Coronary artery (tissue), 2 donors: ENCODE results near the gene RBBP6.
A peak's percentile ranks its signal among the peaks of the same experiment; 100 is the strongest.

Experiments
- DNase-seq: peaks from one replicate; pipeline ENCODE4 v3.0.0-alpha.2; 2017; ENCODE audit warnings: low spot score
- H3K27ac ChIP-seq, 2 donors: fragments of 200-600 bp; sonication (generic); one replicate each; pipeline ENCODE4 v1.5.1; 2016 to 2019
- H3K4me3 ChIP-seq: fragments of 200-600 bp; sonication (generic); 2 replicates; pipeline ENCODE4 v1.5.1; 2016; ENCODE audit warnings: mild to moderate bottlenecking, moderate library complexity
- CTCF ChIP-seq: fragments of 200-600 bp; sonication (generic); IDR thresholded peaks from one replicate; pipeline ENCODE4 v1.5.1; 2019; ENCODE audit warnings: antibody characterized with exemption

Gene RBBP6

GRCh38 chr16:24536671-24537070 lies 2.7 kb upstream of the RBBP6 start:
- Histone ChIP-seq H3K4me3 (no peak overlapping the region), H3K27ac (no peak overlapping the region)
- no peak for TF ChIP-seq CTCF
- DNase-seq = no peak

- Histone ChIP-seq H3K4me3 (no peak overlapping the region), H3K27ac (no peak overlapping the region)
- DNase-seq = no peak
- no peak for TF ChIP-seq CTCF
Observed at GRCh38 chr16:24537474-24538337, 1.7 kb upstream of the RBBP6 start.

- Histone ChIP-seq H3K27ac (peak overlapping the region; percentile 99 to 100), H3K4me3 (peak overlapping the region; percentile 97)
- no peak for DNase-seq
- TF ChIP-seq CTCF = no peak
Observed at GRCh38 chr16:24538756-24539294, 541 bp upstream of the RBBP6 start.

GRCh38 chr16:24539850-24540601 lies 660 bp downstream of the RBBP6 start:
- no peak for TF ChIP-seq CTCF
- Histone ChIP-seq H3K27ac (peak overlapping the region; percentile 99 to 100), H3K4me3 (peak overlapping the region; percentile 97)
- no peak for DNase-seq

GRCh38 chr16:24540602-24541210 lies 1.3 kb downstream of the RBBP6 start:
- no peak for DNase-seq
- no peak for TF ChIP-seq CTCF
- Histone ChIP-seq H3K4me3 (peak overlapping the region; percentile 97), H3K27ac (peak overlapping the region; percentile 99 to 100)

GRCh38 chr16:24541233-24541933 lies 2.0 kb downstream of the RBBP6 start:
- TF ChIP-seq CTCF = no peak
- peak overlapping the region; percentile 97 for H3K4me3 ChIP-seq
- peak overlapping the region; percentile 35 to 40 for H3K27ac ChIP-seq
- DNase-seq = no peak
